ENCODE data around the gene PTPRE.
A peak's percentile ranks its signal among the peaks of the same experiment; 100 is the strongest.

Gene PTPRE

DNA sequence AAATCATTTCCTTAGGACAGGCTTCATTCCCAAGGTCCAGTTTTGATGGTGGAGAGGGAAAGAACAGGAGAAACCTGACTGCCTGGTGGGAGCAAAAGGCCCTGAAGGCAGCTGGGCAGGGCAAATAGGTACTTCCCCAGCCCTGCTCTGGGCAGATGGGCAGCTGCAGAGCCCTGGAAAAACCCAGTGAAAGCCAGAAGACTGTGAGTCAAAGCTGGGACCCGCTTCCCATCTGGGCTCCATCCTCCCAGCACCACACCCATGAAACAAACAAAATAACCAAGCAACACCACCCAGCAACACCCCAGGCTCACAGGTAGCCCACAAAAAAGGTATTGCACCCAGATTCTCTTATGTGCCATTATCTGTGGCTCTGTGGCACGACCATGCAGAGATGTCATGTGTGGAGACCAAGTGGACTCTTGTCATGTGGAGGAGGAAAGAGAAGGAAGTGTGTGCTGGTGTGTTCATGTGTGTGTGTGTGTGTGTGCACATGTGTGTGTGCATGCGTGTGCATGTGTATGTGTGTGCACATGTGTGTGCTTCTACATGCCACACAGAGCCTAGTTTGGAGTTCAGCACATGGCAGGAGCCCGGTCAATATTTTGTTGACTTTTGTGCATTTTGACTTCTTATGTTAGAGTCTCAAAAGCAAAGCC, 24.0 kb upstream of the PTPRE start:
- no peak for DNase-seq

DNA sequence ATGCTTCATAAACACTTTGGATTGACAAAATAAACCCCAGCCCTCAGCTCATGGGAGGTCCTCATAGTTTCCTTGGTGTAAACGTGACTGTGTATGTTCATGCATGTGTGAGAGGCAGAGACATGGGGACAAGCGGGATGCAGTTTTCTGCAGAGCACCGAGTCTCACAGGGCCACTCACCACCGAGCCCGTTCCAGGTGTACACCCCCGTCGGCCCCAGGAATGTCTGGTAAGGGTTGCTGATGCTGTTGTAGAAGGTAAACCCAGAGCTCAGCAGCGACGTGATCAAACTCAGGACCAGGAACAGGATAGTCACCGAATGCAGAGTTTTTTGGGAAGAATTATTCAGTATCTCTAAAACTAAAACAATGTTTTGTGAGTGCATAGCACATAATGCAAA, 23.4 kb upstream of the PTPRE start:
- no peak for DNase-seq

DNA sequence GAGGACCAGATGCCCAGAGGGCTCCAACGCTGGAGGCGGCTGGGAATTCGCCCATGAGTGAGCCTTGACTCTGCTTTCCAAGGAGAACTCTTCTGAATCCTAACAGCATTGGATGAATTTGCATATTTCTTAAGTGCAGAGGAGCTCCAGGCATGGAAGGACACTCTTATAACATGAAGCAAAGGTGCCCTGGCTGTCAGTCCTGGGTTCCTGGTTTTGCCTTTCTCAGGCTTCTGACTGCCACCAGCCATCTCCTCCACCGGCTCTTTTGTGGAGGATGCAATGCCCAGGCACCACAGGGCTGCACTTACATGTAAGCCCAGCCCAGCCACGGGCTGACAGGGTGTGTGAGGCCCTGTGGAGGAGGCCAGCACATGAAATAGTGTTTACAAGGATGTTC, 22.4 kb upstream of the PTPRE start:
- DNase-seq, result no peak

DNA sequence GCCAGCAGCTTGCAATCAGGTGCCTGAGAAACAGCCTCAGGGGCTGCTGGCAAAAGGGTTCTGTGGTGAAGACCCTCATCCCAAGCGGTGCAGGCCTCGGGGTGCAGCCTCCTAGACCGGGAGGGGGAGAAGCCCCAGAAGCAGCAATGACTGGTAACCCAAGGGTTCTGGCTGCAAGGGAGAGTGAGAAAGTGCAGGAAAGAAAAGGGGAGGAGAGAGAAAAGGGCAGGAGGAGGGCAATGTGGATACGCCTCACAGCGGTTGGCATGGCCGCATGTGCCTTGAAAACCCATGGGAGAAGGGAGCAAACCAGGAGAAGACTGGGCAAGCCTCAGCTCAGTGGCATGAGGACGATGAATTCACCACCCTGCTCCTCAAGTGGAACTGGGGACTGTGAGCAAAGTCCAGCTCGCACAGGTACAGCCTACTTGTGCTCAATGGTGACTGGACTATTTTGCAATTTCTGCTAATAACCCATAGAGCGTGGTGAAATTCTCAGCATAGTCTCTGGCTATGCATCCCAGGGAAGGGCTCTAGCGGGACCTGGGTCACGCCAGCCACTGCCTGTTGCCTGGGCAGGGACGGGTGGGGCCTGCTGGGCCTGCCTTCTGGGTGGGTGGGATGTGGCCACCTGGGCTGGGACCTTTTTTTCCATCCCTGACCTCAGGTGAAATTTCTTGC, 20.4 kb upstream of the PTPRE start:
- DNase-seq, result no peak

DNA sequence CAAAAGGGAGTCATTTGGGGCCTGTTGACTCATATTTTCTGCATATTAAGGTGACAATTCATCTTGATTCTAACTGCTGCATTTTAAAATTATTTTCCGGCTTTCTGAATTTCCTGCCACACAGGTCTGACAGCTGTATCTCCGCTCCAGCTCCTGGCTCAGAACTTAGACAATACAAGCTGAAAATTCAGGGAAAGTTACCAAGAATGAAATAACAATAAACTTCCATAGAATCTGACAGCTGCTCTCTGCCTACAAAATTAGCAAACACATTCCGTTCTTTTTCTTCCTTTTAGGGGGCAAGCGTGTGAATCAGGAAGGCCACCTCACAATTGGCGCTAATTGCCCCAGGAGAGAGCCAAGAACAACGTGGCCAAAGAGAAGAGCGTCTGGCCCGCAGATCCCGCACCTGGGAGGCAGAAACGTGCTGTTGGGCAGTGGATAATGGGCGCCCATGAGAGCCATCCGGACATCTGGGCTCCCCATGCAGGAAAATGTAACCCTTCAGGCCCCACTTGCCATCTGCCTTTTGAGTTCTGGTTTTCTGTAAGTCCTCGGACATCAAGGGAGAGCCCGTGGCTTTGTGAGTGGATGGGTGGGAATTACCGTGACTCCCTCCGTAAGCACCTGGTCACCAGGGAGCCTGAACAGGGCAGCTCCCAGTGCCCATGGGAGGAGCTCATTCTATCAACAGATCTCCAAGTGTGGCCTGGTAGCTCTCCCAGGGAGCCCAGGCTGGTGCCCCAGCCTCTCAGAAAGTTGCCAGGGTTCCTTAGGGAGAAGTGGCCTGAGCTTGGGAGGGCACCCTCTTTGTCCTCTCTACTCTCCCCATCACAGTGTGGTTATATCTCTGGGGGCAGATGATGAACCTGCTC, 19.1 kb upstream of the PTPRE start:
- DNase-seq, result no peak

DNA sequence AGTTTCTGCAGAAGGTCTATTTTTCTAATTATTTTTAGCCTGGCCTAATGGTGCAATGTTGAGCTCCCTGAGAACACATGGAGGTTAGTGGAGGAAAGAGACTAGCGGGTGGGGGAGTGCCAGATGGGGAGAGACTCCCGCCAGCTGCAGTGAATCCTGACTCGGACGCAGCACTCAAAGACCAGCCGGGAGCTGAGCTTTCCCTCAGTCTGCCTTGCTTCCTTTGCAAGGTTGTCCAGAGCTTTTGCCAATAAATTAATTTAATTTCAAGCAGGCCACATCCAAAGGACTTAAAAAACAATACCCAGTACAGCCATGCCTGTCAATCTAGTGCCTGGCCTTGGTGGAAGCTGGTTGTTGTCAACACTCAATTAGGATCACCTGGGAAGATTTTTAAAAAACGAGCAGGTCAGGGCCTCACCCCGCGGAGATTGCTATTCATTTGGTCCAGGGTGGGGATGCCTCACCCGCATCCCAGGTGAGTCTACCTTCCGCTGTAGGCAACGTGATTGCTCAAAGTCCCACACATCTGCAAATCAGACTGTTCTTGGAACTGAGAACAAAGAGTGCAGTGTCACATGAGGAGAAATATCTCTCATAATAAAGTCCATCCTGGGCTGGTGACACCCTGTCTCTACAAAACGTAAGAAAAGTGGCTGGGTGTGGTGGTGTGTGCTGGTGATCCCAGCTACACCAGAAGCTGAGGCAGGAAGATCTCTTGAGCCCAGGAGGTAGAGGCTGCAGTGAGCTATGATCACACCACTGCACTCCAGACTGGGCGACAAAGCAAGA, 18.2 kb upstream of the PTPRE start:
- DNase-seq, result no peak

DNA sequence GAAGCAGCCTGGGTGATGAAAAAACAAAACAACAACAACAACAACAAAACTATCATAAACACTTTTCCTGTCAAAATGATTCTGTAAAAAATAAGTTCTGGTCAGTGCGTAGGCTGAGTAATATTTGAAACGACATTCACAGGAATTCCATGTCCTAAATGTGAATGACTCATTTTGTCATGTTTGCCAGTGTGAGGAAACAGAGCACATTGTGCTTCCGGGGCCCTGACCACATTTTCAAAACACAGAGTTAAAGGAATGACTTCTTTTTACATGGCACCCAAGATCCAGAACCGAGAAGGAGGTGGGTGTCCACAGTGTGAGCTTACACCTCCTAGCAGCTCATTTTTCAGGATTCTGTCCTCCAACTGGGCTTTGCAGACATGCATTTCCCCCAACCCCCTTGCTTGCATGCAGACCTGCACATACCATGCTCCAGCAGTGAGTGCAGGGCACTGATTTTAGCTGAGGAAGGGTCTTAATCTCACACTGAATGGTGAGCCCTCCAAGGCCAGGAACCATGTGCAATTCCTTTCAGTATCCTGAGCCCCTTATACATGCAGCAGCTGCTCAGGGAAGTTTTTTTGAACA, 17.2 kb upstream of the PTPRE start:
- DNase-seq, result no peak

DNA sequence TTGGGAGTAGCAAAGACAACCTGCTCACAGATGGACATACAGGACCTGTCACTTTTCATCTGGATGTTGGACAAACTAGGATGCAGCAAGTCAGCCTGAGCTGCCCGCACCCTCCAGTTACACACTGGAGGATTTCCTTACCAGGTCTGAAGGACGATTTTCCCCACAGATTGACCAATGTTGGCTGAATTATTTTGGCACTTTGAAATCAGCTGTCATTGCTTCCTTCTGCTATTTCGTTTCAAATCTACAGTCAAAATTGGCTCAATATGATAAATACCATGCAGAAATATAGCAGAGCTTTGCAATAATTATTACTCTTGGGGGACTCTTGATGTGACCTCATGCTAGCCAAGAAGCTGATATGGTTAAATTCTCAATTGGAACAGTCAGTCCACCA, 16.7 kb upstream of the PTPRE start:
- DNase-seq, result no peak

DNA sequence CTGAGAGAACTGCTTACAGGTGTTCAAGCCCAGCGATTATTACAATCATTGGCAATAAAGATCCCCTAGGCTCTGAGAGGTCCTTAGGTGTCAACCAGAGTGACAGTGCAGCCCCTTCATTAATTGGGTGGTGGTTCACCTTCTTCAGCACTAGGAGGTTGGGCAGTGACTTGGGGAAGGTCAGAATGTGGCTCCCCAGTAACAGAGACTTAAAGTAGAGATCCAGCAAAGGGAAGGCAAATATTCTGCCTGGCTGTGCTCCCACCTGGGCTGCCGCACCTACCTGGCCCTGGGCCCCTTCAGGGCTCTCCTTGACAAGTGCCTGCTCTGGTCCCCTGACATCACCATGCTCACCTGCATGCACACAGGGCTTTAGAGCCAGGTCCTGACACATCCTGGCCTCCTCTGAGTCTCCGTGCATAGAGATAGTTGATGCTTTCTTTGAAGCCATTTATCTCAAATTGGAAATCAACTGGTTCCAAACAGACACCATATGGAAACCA, 16.0 kb upstream of the PTPRE start:
- no peak for DNase-seq

DNA sequence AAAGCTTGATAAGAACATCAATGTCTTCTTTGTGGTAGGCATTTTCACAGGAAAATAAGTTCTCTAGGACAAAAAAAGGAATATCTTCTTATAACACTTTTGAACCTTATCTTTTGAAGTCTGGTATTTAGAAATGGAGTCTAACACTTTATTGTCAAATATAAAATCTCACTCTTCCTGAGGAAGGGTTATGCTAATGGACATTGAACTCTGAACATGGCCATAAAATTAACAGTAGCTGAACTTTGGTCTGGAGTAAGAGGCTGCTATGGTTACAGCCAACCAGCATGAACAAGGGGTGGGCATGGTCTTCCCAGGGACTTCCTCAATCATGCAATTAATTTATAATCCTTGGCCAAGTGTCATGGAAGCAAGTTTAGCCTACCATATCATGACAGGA, 14.2 kb upstream of the PTPRE start, which contains the start of gene CLRN3:
Gene CLRN3 (minus strand): TSS at position 199 of the 400 bp plus-strand sequence. CDS start 157 bp downstream, at position 42.
- DNase-seq, result no peak

DNA sequence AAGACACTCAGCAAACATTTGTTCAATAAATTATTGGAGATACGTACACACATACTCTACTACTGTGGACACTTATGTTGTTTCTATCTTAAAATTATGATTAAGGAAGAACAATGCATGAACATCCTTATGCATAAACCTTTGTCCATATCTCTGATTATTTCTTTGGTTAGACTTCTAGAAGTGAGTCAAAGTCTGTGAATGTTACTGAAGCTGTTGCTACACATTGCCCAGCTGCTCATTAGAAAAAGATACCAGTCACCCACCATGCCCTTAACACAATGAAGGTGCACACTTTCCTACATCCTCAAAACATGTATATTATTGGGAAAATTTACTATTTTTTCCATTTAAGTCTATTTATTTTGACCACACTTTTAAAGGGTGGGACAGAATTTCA, 12.8 kb upstream of the PTPRE start:
- DNase-seq, result no peak

DNA sequence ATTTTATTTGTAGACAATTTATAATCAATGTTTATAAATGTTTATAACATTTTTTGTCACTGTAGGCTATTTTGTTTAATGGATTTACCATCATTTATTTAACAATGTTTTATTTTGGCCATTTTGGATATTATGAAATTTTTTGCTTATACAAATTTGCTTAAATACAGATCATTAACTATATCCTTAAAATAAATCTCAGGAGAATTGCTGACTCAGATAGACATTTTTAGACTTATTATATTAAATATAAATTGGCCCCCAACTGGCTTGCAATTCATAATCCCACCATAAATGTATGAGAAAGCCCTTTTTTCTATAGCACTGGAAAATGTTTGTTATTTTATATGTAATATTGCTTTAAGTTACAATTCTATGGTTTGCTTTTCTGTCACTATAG, 10.3 kb upstream of the PTPRE start:
- no peak for DNase-seq

DNA sequence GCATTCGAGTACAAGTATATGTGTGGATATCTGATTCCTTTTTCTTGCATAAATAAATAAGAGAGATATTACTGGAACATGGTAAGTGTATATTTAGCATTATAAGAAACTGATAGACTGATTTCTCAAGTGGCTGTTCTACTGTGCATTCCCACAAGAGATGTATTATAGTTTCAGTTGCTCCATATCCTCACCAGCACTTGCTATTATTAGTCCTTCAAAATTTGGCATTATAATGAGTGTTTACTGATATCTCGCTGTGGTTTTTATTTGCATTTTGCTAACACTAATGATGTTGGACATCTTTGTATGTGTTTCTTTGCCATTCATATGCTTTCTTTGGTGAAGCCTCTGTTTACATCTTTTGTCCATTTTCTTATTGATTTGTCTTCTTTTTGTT, 9.7 kb upstream of the PTPRE start:
- no peak for DNase-seq

DNA sequence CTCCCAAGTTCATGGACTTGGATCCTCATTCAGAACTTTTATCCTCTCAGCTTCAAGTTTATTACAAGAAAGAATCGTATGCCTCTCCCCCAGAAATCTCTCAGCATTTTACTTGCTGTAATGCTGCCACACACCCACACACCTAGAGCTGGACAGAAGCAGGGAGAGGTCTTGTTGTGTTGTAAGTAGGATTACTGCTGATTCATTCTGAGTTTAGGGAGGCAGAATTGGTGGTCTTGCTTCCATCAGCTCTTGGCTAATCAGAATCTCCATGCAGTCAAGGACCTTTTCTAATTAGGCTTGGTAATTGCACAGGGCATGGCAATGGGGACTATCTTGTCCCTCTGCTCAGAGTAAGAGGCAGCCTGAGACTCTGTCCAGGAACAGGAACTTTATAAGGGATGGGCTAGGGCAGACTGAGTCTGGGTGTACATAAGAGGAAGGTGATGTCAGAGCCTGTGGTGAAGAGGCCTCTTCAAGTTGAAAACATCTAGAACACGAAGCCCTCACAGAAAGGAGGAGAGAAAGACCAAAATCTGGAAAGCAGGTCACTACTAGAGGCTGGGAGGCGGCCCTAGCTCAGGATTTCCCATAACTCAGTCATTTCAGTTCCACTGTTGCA, 7.0 kb upstream of the PTPRE start:
- DNase-seq, result peak in 1 of 56 donors; percentile 16

DNA sequence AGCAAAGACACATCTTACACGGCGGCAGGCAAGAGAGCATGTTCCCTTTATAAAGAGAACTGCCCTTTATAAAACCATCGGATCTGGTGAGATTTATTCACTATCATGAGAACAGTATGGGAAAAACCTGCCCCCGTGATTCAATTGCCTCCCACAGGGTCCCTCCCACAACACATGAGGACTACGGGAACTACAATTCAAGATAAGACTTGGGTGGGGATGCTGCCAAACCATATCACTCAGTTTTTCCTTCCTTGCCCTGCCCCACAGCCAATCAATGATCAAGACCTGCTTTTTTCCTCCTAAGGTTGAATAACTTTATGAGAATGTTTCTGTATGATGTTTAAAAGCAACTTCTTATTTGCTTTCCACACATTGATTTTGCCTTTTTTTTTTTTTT, 3.1 kb upstream of the PTPRE start:
- DNase-seq, result no peak

DNA sequence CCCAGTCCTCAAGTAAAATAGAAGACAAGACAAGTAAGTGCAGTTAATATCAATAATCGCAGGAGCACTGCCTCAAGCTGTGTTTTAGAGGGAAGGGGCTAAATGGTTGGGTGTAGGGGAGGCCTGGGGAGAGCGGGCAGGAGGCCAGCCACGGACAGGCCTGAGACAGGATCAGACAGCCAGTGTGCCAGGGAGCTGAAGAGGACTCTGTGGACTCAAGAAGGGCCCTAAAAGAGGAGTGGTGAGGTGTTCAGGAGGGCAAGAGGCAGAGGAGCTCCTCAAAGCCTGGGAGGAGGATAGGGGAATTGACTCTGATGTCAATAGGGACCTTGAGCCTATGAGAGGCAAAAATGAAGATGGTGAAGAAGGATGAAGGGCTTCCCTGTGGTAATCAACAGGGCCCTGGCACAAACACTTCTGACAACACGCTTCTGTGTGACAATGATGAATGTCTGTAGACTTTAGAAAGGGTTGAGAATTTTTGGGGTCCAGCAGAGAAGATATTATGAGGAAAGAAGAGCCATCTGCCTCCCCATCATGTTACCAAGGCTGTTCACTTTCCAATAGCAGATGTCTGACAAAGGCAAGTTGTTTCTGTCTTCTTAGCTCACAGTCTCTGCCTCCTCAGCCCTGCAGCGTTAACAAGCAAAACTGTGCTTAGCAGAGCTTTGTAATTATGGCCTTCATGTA, 2.4 kb upstream of the PTPRE start:
- no peak for DNase-seq

DNA sequence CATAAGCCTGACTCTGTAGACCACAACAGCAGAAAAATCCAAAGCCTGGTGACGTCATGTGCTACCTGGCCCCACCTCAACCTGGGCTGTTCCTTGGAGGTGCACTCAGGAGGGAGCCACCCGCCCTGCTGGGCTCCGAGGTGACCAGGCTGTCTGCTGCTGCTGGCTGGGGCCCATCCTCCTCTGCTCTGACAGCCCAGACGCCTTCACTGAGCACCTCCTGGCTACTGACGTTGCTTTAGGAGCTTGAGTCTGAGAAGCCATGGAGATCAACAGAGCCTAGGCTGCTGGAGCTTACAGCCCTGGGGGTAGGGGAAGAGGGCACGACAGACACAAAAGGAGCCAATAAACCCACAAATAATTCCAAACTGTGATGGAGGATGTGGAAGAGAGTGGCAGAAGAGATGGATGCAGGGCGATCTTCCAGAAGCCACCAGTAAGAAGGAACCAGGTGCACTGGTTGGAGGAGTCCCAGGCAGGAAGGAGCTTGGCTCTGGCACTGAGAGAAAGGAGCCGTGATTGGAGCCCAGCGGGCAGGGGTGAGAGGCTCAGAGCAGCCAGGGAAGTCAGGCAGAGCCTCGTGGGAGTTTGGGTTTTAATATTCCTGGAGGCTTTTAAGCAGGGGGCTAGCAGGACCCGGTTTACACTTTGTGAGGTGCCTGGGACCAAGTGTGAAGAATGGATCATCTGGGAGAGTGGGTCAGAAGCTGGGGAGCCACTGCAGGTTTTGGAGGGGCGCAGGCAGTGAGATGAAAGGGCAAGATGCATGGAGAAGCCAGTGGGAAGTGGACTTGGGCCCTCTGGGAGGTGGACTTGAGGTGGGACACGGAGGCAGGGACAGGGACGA, 1.7 kb upstream of the PTPRE start:
- no peak for DNase-seq

DNA sequence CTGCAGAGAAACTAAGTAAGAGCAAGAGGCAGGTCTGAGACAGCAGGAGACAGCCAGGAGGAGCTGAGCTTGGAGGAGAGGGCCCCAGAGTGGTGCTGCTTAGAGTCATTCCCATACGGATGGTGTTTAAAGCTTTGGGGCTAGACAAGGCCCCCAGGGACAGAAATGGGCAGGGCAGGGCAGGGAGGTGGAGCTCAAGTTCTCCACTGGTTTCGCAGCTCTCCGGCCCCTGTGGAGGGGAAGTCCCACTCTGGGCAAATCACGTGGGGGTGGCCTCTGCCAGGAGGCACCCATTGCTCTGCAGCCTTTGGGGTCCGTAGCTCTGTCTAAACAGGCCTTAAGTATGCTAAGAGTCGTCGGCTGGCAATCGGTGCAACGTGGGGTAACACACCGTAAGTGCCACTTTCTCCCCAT, 1.0 kb upstream of the PTPRE start:
- DNase-seq, result peak in 3 of 56 donors; percentile 16 to 51 (median 31)

Data from amygdala (tissue), 56 donors.